T-helper 22 cell (primary cell): Measurements from ENCODE around the gene PAX1.

Source experiments
- DNase-seq: peaks from one replicate; pipeline ENCODE4 v3.0.0-alpha.2; 2020; ENCODE audit warnings: low read depth

PAX1 gene

DNA sequence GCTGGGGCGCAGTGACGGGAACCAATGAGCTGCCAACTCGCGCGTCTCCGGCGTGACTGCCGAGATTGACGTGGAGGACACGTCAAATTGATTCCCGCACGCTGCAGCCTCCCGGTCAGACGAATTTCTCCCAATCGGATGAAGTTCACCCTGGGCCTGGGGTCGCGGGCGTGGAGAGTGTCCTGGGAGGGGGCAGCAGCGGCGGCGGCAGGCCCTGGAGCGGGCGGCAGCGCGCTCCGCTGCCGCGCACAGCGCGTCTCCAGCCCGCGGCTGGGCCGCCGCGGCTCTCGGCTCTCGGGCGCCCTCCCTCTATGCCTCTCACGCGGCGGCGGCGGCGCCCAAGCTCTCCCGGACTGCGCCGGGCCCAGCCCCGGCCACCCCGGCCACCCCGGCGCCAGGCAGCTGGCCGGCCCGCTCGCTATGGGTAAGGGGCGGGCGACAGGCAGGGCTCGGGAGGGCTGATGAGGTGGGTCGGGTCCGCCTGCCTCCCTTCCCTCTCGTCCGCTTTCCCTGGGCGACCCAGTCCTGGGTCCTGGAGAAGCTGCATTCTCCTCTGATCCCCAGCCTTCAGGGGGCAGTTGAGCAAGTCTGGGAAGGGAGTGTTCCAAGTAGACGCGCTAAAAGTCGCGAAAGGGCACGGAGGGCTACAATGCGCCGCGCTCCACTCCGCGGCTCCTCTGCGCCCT is at the start of gene PAX1:
Gene PAX1 (plus strand): TSS at position 90 of the 686 bp plus-strand sequence. CDS start 49 bp downstream, at position 139.
- no peak for DNase-seq

DNA sequence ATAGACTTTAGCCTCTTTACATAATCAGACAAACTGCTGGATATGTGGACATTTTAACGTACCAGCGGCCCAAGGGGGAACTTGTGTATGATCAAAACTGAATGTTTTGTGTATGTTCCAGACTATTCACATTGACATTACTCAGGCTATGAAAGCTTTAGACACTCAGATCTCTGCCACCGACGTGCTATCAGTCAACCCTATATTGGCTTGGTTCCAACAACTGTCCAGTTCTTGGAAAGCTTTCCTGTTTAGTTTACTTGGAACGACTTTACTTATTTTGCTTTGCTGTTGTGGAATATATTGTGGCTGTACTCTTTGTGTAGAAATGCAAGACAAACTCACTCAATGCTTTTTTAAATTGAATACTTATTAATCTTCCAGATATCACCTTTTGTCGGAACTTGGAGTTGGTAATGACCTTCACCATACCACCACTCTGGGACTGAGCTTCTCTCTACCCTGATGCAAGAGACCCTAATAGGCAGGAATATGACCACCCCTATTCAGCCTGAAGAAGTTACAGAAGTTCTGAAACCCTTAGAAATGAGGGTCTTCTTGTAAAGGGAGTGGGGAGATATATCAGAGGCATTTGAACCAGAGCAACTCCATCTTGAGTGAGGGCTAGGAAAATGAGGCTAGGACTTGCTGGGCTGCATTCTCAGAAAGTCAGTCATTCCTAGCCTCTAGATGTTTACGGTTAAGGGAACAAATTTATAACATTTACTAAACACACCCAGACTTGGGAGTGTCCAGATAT is 49.0 kb upstream of the PAX1 start:
- DNase-seq: no peak

DNA sequence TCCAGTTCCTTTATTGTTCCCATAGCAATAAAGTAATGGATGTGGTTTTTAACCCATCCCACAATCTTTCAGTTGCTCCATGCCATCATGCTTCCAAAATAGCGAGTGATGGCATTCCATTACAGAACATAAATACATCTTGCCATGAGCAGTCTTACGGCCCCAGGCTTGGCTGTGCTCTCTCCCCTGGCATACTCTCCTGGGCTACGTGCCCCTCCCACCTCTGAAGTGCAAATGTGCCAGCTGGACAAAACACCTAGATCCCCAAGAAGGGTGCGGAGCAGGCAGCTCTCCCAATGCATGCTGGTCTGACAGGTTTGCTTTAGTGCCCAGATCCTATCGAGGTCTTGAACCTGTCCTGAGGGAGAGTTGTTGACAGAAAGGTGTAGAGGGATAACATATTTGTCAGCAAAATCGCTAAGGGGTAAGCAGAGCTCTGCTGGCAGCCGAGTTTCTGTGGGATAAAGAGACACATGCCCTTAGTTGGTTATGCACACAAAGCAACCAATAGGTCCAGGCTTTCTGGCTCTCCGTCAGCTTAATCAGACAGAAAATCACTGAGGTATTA is 43.9 kb upstream of the PAX1 start:
- DNase-seq: no peak

DNA sequence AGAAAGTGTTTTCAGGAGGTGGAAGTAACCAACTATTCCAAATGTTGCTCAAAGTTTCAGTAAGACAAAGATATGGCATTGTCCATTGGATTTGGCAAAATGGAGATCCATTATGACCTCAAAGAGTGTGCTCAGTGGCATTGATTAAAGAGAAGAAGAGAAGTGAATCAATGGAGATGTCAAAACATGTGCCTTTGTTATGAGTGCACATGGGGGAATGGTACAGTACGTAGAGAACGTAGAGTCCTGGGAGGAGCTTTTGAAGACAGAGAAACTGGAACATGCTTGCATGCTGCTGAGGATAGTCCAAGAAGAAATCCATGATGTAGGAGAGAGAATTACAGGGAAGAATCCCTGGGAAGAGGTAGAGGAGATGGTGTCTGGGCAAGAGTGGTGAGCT is 42.0 kb upstream of the PAX1 start:
- DNase-seq: no peak

DNA sequence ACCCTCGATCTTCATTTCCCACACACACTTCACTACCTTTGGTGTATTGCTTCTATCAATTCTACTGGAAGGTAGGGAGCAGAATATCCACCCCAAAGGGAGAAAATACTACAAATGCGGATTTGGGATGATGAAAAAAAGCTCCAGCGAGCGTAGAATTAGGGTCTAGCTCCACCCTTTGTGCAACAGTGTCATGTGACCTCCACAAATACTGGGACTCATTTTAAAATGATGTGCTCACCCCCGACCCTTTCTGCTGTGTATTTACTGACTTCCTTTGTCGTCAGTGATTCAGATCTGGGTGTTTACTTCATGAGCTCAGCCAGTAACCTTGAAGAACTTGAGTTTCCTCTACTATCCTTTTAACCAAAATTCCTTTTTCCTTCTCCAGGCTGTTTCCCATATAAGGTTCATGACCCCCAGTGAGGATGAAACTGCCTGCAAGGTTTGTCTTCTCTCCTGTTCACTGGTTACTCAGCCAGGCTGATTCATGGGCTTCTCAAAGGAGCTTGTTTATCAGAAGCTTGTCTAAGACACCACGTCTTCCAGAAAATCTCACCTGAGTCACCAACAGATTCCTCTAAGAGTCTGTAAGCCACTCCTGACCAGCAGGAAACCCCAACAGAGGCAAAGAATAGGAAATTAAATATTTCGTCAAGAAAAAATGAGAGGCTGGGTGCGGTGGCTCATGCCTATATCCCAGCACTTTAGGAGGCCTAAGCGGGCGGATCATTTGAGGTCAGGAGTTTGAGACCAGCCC is 39.6 kb upstream of the PAX1 start:
- DNase-seq: no peak

DNA sequence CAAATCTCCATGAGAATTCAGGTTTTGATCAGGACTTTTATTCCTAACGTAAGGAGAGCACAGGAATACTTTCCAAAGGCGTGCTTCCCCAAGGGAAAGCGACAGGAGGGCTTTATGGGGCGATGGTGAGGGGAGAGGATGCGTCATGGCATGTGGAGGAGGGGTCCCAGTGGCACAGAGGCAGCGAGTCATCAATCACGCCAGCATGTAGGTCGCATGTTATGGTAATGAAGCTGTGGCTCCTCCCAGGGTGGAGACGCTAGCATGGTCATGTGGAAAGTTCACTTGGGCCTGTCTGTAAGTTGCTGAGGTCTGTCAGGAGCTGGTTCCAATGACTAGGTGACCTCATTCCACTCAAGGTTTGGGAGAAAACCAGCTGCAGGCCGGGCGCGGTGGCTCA is 35.3 kb upstream of the PAX1 start:
- DNase-seq: no peak

DNA sequence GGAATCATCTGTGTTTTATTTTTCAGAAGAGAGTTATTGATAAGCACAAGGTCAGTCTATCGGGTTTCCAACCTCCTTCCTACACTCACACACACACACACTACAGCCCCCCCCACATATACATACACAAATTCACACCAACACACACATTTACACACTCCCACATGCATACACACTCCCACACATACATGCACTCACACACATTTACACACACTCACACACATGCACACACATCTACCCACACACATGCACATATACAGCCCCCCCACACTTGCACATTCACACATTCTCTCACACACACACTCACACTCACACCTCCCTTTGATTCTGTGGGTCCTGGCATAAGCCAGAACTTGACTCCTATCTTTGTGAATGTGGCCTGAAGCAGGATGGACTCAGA is 34.5 kb upstream of the PAX1 start:
- no peak for DNase-seq

DNA sequence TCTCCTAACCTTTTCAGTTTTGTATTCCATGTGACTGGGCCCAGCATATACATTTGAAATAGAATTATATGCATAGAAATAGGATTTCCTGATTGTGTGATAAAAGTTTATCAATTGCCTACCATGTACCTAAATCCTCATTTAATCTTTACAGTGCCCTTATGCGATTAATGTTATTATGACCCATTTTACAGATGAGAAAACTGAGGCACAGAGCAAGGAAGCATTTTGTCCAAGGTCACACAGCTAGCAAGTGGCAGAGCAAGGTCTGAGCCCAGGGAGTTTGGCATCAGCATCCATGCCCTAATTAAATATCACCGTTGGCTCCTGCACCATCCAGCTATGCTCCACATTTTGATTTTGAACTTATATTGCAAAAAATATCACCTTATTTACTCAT is 28.2 kb upstream of the PAX1 start:
- no peak for DNase-seq

DNA sequence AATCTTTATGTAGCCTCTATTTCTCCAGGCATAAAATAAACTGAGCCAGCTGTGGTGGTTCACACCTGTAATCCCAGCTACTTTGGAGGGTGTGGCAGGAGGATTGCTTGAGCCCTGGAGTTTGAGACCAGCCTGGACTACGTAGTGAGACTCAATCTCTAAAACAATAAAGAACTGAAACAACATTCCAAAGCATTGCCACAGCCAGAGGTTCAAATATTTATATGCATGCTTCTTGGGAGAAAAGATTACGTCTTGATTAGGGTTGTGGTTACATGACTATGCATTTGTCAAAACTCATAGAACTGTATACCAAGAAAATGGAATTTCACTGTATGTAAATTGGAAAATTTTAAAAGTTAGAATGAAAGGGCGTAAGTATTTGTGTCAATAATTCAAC is 27.7 kb upstream of the PAX1 start:
- no peak for DNase-seq

DNA sequence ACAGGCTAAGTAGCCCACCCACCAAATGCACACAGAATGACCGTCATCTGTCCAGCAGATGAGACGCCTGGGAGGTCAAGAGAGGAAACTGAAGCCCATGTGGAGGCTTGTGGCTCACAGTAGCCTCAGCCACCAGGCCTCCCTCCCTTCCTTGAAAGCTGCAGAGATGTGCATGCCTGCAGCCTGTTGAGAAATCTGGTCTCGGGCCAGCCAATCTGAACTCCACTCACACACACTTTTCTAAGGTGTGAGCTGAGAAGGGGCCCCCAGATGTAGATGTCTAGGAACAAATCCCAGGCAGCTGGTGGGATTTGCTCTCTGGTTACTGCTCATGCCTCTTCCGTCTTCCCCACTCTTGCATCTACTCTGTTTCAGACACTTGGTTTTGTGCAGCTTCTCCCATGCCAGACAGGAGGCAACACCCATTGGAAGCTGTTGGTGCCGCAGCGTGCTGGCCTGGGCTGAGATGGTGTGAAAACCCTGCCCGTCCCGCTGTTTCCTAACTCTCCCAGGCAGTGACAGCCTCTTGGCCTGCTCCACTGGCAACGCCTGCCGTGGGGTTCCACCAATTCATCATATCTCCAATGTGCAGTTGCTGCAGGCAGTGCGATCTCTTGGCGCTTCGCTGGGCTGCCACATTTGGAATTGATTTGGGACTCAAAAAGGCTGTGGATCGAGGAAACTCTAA is 24.1 kb upstream of the PAX1 start:
- no peak for DNase-seq

DNA sequence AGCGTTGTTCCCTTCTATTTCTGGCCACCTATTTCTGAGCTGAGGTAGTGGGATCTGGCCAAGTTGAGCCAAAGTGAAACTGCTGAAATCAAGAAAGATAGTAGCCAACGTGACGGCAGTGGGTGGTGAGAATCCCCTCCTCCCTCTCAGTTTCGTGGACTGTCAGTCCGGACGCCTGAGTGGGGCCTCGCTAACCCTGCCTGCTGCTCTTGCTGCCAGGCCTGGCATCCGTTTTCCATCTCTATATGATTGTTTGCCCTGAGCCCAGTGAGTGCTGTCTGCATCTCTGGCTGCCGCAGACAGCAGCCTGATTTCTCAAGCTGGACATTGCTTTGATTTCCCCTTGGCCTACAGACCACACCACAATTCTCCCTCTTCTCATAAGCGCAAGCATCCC is 23.5 kb upstream of the PAX1 start:
- DNase-seq: no peak

DNA sequence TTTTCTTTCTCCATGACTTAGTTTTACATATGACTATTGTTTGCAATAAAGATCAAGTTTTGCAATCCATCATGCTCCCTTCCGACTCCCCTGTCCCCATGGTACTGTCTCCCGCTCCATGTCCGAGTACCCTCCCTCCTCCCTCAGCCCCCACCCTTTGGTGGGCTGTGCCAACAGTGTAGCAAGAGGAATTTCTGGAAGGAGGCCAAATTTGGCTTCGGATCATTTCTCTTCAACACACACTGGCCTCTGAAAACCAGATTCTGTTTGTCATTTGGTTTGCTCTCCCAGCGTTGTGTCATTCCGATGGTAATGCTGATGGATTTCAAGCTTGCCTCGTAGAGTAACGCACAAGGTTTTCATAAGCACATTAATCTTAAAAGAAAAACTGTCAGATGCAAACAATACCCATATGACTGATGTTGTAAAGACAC is 22.9 kb upstream of the PAX1 start:
- DNase-seq: no peak

DNA sequence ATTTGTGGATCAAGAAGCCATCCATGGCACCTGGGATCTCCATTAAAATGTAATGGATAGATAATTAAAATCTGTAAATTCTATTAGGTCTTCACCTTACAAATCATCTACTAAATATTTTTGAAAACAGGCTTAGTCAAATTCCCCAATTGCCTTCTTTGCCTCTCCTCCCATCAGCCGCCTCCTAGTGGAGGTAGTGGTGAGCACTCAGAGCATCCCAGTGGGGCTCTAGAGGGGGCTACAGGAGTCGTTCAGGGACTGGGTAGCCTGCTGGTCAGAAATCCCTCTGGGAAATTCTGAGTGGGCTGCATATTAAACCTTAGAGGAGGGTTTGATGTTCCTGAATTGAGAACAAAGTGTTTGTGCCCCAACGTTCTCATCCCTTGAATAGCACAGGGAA is 20.8 kb upstream of the PAX1 start:
- no peak for DNase-seq

DNA sequence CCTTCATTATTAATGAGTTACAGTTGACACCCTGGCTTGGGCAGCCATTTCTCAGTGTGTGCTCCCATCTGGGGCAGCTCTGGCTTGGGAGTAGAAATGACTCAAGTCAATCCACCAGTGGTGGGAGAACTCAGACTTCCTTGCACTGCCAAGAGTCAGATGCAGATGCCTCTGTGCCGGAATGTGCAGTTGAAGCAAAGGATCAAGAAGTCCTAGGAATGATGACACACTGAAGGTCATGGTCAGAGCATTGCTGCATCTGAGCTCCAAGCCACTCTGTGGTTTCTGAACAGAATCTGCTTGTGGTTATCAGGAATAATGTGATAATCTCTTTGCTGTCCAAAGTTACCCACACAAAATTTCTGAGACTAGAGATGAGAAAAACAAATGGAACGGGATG is 19.5 kb upstream of the PAX1 start:
- no peak for DNase-seq

DNA sequence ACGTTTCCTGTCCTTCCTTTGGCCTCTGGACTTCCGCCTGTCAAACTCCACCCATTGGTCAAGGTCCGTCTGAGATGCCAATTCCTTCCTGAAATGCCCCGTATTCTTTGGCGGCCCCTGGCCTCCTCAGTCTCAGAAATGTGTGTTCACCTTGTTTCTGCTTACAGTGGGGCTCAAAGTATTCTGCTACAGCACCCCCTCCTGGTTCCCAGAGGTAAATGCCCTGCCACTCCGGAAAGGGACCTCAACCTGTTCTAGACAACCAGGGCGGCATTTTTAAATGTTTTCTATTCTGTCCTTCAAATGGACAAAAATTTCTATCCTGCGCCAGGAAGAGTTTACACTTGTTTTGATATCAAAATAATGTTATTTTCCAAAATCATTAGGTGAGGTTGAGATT is 12.1 kb upstream of the PAX1 start:
- no peak for DNase-seq

DNA sequence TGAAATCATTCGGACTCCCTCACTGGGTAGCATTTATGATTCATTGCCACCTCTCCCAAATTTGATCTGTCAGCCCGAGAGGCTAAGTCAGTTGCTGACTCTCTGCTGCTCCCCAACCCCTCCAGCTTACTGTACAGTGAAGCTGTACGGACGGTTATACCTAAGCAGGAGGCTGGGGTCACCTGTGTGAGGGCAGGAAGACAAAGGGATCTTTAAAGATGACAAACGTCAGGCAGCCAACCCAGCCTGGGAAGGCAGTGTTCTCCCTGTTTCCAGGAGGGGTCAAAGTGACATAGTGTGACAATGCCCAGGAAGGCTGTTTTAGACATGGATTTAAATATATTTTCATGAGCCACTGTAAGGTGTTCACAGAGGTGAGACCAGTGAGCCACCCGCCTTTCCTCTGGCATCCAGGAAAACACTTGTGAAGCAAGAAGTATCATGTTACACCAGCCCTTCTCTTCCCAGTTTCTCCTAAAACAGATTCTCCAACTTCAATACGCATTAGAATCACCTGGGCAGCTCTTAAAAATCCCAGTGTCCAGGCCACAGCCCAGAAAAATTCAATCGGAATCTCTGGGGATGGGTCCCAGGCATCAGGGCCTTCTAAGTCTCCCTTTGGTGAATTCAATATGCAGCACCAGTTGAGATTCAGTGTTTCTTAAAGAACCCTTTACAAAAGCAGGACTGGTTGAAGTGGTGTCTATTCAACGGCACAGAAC is 6.8 kb upstream of the PAX1 start:
- DNase-seq: no peak

DNA sequence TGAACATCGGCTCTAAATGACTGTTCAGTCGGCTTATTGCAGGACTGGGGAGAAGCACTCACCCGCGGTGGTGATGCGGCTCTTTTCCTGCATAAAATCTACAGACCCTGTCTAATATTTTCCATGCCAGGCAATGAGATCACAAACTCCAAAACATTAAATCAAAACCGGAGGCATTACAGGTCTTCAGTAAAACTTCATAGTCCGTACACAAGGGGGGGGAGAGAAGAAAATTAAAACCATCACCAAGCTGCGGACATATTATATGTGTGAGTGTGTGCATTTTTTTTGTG is 6.3 kb upstream of the PAX1 start:
- DNase-seq: no peak

DNA sequence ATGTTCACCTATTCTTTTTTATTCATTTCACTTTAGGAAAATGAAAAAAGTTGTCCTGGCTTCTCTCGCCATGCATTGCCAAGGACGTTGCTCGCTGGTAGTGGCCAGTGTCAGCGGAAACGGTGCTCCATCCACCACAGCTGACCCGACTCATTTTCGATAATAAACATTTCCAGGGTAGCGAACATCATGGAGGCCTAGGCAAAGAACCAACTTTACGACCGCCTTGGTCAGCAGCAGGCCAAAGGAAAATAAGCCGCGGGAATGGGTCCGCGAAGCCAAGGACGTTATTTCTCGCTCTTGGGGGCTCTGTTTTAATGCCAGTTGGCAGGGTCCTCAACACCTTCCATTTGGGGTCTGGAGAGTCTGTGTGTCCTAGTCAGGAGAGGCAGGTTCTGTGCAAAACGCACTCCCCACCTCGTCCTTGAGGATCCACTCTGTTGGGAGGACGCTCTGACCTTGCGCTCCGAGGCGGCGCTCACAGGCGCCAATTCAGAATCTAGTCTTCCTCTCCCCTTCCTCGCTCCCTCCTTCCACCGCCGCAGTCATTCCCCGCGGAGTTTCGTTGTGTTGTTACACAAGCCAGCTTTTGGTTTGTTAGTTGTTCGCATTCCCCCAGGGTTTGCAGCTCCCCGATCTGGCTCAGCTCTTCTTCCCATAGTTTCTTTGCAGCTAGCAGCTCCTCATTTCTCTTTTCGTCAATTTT is 4.1 kb upstream of the PAX1 start:
- no peak for DNase-seq

DNA sequence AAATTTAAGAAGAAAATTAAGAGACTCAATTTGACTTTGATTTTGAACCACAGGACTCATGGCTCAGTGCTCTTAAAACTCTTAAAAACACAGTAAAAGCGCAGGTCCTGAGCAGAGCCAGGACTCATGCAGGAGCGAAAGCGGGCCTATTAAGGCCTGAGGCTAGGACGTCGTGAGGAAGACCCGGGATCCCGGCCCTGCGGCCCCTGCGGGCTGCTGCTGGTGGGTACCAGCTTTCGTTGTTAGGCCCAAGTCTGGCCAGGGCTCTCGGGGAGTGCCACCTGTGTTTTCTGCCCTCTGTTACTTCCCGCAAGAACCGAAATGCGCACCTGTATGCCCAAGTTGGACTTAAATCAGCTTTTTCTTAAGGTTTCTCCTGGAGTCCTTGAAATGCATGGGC is 3.4 kb upstream of the PAX1 start:
- DNase-seq: no peak

DNA sequence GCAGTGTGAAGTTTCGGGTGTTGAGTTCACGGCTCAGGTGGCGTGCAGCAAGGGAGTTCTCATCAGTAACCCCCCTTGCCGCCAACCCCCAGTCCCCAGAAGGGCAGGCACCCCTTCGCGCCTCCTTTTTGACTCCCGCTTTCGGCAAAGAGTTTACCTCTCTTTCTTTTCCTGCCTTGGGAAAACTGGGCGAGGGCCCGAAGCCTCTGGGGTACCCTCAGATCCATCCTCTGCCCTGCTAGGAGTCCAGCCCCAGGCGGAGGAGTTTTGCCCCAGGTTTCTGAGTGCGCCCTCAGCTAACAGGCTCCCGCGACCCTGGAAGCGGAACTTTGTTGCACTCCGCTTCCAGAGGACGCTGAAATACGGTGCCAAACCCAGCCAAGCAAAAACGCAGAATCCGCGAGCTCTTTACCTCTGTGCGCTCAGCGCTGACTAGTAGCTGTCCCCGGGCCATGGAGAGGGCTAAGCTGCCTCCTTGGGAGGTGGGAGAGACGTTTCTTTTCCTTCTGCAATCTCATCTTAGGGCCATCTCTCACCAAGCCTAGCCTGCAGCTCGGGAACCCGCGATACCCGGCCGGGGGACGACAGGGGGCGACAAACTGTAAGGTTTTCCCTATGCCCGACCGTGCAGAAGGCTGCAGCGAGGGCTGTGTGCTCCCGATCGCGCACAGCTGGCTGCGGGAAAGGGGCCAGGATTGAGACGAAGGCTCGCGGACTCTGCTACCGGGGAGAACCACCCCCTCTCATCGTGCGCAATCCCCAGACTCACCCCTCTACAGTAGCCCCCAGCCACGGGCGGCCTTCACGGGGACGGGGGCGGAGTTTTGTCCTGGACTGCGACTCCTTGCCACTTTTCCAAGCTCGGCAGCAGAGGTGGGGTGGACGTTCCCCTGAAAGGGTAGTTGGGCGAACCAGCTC is 2.7 kb upstream of the PAX1 start:
- DNase-seq: no peak
